ENCODE data around the gene EMID1.

DNA sequence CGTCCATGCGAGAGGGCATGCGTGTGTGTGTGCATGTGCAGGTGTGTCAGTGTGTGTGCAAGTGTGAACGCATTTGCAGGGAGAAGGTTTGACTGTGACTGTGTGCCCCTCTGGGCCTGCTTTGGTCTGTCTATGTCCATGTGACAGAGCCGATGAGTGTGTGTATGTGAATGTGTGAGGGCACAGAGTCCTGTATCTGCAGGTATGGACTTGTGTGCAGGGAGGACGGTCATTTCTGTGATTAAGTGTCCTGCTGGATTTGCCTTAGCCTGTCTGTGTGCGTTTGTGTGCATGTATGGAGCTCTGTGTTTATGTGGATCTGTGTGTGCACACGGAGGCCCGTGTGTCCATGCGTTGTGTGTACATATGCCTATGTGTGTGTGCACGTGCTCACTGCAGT, 5.4 kb downstream of the EMID1 start:
- TF ChIP-seq, protein P1, sequence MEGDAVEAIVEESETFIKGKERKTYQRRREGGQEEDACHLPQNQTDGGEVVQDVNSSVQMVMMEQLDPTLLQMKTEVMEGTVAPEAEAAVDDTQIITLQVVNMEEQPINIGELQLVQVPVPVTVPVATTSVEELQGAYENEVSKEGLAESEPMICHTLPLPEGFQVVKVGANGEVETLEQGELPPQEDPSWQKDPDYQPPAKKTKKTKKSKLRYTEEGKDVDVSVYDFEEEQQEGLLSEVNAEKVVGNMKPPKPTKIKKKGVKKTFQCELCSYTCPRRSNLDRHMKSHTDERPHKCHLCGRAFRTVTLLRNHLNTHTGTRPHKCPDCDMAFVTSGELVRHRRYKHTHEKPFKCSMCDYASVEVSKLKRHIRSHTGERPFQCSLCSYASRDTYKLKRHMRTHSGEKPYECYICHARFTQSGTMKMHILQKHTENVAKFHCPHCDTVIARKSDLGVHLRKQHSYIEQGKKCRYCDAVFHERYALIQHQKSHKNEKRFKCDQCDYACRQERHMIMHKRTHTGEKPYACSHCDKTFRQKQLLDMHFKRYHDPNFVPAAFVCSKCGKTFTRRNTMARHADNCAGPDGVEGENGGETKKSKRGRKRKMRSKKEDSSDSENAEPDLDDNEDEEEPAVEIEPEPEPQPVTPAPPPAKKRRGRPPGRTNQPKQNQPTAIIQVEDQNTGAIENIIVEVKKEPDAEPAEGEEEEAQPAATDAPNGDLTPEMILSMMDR (conservative IDR thresholded peaks at IDR 0.05 in 1 of 2, IDR thresholded peaks at IDR 0.05 in 1 of 2; ENCODE audit: extremely low read depth in 1 of 2, insufficient read depth in 1 of 2, low read depth in 1 of 2, low read length in 2 of 2): no peak
- no peak for TF ChIP-seq EZH2 (IDR thresholded peaks at IDR 0.05; ENCODE audit: borderline replicate concordance, low read length)
